Left ventricle myocardium inferior (tissue), 1 donor: Measurements from ENCODE around the gene RAP2A. TPM values are rescaled to one million over a fixed set of nuclear protein-coding genes. Genes with fewer than 3 reads are reported as not detected.

ENCODE experiments used
- DNase-seq: peaks from one replicate; pipeline ENCODE4 v3.0.0-alpha.2; 2020
- H3K27ac ChIP-seq: fragments of 200-600 bp; replicated peaks from 2 replicates; pipeline ENCODE4 v1.8.0; 2021
- H3K27me3 ChIP-seq: fragments of 200-600 bp; 2 replicates; pipeline ENCODE4 v1.8.0; 2021; ENCODE audit warnings: low read depth
- H3K36me3 ChIP-seq: fragments of 200-600 bp; 2 replicates; pipeline ENCODE4 v1.8.0; 2021
- H3K4me1 ChIP-seq: fragments of 200-600 bp; 2 replicates; pipeline ENCODE4 v1.8.0; 2021
- H3K4me3 ChIP-seq: fragments of 200-600 bp; 2 replicates; pipeline ENCODE4 v1.8.0; 2021; ENCODE audit warnings: mild to moderate bottlenecking, moderate library complexity
- H3K9me3 ChIP-seq: fragments of 200-600 bp; replicated peaks from 2 replicates; pipeline ENCODE4 v1.8.0; 2021
- intact Hi-C: fragments of 100-400 bp; cut with micrococcal nuclease; formaldehyde crosslinking; loops from one replicate; pipeline ENCODE4 v1.11.0; 2022
- total RNA-seq: library from RNA; stranded (reverse); fragmentation: NEBNext Ultra II Directional; extraction: Animal tissue kit (Norgen Biotek cat#: 25700); gene quantifications from one replicate; pipeline ENCODE4 v1.2.1, GENCODE V29; 2021
- TF ChIP-seq, protein P1 (sequence below): fragments of 200-600 bp; IDR thresholded peaks from 2 replicates; pipeline ENCODE4 v1.8.0; 2021; ENCODE audit warnings: antibody characterized with exemption, mild to moderate bottlenecking, borderline replicate concordance
- donor health status: DM: no; HTN: yes; CAD: no; lungs with severe emphysema.

Gene RAP2A
- total RNA-seq, 1 donor from 2014 or later, result 15.1 TPM

DNA sequence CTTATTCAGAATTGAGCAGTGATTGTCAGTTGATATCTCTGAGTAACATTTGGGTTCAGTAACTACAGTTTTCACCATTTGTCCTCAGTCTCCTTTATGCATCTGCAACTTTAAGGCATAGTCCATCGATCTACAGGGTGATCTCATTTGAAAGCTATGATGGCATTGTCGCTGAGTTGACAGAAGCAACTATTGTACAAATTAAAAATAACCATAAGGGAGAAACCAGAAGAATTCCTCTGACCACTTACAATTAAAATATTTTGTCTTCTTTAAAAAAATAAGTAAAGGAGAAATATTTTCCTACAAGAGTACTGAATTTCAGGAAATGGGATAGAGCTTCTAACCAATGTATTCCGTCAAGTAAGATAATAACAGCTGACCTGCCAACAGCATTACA lies 30.6 kb downstream of the RAP2A start:
- TF ChIP-seq, protein P1, sequence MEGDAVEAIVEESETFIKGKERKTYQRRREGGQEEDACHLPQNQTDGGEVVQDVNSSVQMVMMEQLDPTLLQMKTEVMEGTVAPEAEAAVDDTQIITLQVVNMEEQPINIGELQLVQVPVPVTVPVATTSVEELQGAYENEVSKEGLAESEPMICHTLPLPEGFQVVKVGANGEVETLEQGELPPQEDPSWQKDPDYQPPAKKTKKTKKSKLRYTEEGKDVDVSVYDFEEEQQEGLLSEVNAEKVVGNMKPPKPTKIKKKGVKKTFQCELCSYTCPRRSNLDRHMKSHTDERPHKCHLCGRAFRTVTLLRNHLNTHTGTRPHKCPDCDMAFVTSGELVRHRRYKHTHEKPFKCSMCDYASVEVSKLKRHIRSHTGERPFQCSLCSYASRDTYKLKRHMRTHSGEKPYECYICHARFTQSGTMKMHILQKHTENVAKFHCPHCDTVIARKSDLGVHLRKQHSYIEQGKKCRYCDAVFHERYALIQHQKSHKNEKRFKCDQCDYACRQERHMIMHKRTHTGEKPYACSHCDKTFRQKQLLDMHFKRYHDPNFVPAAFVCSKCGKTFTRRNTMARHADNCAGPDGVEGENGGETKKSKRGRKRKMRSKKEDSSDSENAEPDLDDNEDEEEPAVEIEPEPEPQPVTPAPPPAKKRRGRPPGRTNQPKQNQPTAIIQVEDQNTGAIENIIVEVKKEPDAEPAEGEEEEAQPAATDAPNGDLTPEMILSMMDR, result no peak
- Histone ChIP-seq H3K36me3 (peaks cover 17% of the 10 kb centered on the region), H3K9me3 (no peaks in the 10 kb centered on the region), H3K27ac (no peak overlapping the region), H3K27me3 (no peaks in the 10 kb centered on the region), H3K4me3 (no peak overlapping the region), H3K4me1 (peaks cover 39% of the 10 kb centered on the region)
- no peak for DNase-seq
- intact Hi-C loops, result no loop called here

DNA sequence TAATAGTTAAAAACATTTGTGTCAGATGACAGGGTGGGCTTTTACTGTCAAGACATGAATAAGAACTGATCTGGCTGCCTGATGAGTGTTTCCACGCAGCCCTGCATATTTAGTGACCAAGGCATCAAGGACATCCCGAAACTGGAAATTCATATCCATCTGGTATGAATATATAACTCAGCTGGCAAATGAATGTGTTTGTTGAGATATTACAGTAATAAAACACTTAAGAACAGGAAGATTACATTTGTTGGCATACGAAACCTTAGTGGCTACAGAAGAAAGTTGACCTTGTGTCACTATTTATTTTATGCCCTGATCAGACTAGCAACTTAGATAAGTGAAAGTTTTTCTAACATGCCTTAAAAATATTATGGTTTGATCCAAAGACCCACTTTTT lies 32.8 kb downstream of the RAP2A start:
- Histone ChIP-seq H3K27ac (no peak overlapping the region), H3K4me3 (no peak overlapping the region), H3K27me3 (no peaks in the 10 kb centered on the region), H3K36me3 (peaks cover 17% of the 10 kb centered on the region), H3K4me1 (peaks cover 20% of the 10 kb centered on the region), H3K9me3 (no peaks in the 10 kb centered on the region)
- DNase-seq, result no peak
- intact Hi-C loops, result no loop called here
- TF ChIP-seq, protein P1, result no peak

DNA sequence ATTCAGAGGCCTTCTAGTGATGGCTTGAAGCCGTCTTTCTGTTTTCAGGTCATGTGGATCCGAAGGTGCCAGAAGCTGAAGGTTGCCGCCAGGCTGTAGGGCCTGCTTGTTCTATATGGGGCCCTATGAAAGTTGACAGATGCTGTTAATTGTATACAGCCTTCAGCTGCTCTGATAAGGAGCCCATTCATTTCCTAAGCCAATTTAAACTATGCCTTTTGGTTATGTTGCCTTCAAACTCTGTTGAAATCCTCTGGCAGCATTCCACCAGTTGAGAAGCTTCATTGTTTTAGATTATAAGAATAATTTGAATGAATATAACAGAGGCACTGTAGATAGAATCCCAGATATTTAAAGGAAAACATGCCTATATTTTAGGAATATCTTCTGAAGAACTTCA lies 34.4 kb downstream of the RAP2A start:
- no peaks in the 10 kb centered on the region for H3K9me3 ChIP-seq
- no peak overlapping the region for H3K27ac ChIP-seq
- TF ChIP-seq, protein P1, result no peak
- no peak overlapping the region for H3K4me3 ChIP-seq
- no peak for DNase-seq
- H3K27me3 ChIP-seq, result no peaks in the 10 kb centered on the region
- peaks cover 17% of the 10 kb centered on the region for H3K36me3 ChIP-seq
- peaks cover 16% of the 10 kb centered on the region for H3K4me1 ChIP-seq
- intact Hi-C loops, result no loop called here

DNA sequence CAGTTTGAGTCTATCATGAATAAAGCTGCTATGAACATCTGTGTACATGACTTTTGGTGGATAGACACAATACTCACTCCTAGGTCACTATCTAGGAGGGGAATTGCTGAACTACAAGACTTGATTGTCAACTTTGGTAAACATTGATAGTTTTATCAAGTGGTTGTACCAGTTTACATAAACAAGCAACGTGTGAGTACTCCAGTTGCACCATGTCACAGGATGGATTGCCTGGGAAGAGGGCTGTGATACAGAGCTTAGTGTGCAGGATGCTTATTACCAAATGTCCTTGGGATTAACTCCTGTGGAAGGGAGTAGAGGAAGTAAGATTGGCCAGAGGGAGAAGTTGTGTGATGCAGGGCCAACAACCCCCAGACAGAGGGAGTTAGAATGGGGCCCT lies 37.7 kb downstream of the RAP2A start:
- TF ChIP-seq, protein P1, result no peak
- H3K4me3 ChIP-seq, result no peak overlapping the region
- H3K4me1 ChIP-seq, result peaks cover 23% of the 10 kb centered on the region
- H3K9me3 ChIP-seq, result no peaks in the 10 kb centered on the region
- intact Hi-C loops, result no loop called here
- no peak overlapping the region for H3K27ac ChIP-seq
- no peaks in the 10 kb centered on the region for H3K36me3 ChIP-seq
- DNase-seq, result no peak
- no peaks in the 10 kb centered on the region for H3K27me3 ChIP-seq

DNA sequence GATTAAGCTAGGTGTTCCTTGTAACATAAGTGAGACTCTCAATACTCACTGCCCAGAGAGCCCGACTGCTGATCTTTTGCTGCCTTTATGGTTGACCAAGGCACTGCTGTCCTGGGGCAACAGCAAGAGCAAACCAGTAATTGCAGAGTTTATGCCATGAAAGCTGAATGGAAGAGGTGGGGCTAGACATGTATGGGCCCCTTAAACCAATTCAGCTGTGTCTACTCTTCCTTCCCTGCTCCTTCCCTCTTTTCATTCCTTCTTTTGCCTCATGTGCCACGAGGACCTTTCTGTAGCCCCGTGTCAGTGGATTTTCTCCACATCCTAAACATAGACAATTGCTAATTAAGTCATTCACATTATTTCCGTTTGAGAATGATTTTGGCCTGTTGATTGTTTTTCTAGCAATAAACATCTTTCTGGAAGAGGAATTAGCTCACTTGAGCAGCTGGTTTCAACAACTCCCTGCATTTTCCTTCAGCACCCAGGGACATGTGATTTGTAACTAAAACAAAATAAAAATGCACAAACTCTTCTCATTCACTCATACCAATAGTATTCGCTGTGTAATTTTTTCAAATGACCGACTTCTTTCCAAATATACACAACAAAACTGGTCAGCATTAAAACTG lies 40.5 kb downstream of the RAP2A start:
- no peak for DNase-seq
- Histone ChIP-seq H3K9me3 (no peaks in the 10 kb centered on the region), H3K36me3 (no peaks in the 10 kb centered on the region), H3K27me3 (no peaks in the 10 kb centered on the region), H3K4me1 (peaks cover 8% of the 10 kb centered on the region), H3K27ac (peak overlapping the region; percentile 39), H3K4me3 (no peak overlapping the region)
- intact Hi-C loops, result no loop called here
- TF ChIP-seq, protein P1, result no peak

DNA sequence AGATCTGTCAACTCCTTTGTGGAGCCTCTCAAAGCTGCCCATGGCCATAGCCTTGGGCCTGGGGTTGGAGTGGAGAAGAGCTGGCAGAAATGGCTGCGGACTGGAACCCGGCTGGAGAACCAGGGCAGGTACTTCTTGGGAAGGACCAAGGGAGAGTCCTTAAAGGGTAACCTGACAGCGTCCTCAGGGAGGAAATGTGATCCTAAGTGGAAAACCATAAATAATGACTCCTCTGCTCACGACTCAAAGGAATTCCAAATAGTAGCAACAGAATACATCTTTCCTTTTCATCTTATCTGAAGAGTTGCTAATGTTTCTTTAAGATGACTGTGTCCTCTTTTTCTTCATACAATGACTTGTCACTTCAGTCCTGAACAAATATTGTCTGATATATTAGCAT lies 41.0 kb downstream of the RAP2A start:
- TF ChIP-seq, protein P1, result no peak
- H3K4me3 ChIP-seq, result no peak overlapping the region
- H3K4me1 ChIP-seq, result peaks cover 8% of the 10 kb centered on the region
- peak overlapping the region; percentile 39 for H3K27ac ChIP-seq
- no peak for DNase-seq
- intact Hi-C loops, result no loop called here
- no peaks in the 10 kb centered on the region for H3K9me3 ChIP-seq
- no peaks in the 10 kb centered on the region for H3K36me3 ChIP-seq
- no peaks in the 10 kb centered on the region for H3K27me3 ChIP-seq
